Activated naive CD8-positive, alpha-beta T cell treated with anti-CD3 and anti-CD28 coated beads, Interleukin-2, amount 10 ng/mL, durations not matched to agents 7 days and 5 days (primary cell): ENCODE data around the gene LHX8. TPM values are rescaled to one million over a fixed set of nuclear protein-coding genes. Genes with fewer than 3 reads are reported as not detected.
"Not testable (repeated sequence)": the region's sequence is repeated elsewhere in the genome, so short reads cannot be mapped to it uniquely, and the experiment has no call there.

Experiments used
- ATAC-seq: fragments of 150-1000 bp; cut with Tn5 transposase; one replicate; pipeline ENCODE4 v1.10.0; 2021; ENCODE audit warnings: low read depth, moderate library complexity
- POLR2A ChIA-PET: fragments of 350-600 bp; sonication (Branson Sonifier 250); formaldehyde crosslinking; loops from one replicate; lab custom pipeline; 2021; ENCODE audit warnings: antibody characterized with exemption; lab: Charles Lee
- DNase-seq: peaks from one replicate; pipeline ENCODE4 v3.0.0; 2021
- H3K27ac Mint-ChIP-seq: one replicate; pipeline ENCODE4 v1.8.0; 2022; ENCODE audit warnings: mild to moderate bottlenecking, mixed read lengths
- H3K27me3 Mint-ChIP-seq: one replicate; pipeline ENCODE4 v1.8.0; 2022; ENCODE audit warnings: mild to moderate bottlenecking, moderate library complexity, mixed read lengths
- H3K36me3 Mint-ChIP-seq: one replicate; pipeline ENCODE4 v1.8.0; 2021; ENCODE audit warnings: mild to moderate bottlenecking, mixed read lengths
- H3K4me1 Mint-ChIP-seq: one replicate; pipeline ENCODE4 v1.8.0; 2021; ENCODE audit warnings: mixed read lengths
- H3K4me3 Mint-ChIP-seq: one replicate; pipeline ENCODE4 v1.8.0; 2022; ENCODE audit warnings: mild to moderate bottlenecking, moderate library complexity, mixed read lengths
- H3K9me3 Mint-ChIP-seq: one replicate; pipeline ENCODE4 v1.8.0; 2021; ENCODE audit warnings: mixed read lengths
- total RNA-seq, 2 experiments: library from RNA; stranded (reverse); gene quantifications; one replicate each; pipeline ENCODE4 v1.2.3, GENCODE V29; 2021

LHX8 gene
- total RNA-seq, result not detected

DNA sequence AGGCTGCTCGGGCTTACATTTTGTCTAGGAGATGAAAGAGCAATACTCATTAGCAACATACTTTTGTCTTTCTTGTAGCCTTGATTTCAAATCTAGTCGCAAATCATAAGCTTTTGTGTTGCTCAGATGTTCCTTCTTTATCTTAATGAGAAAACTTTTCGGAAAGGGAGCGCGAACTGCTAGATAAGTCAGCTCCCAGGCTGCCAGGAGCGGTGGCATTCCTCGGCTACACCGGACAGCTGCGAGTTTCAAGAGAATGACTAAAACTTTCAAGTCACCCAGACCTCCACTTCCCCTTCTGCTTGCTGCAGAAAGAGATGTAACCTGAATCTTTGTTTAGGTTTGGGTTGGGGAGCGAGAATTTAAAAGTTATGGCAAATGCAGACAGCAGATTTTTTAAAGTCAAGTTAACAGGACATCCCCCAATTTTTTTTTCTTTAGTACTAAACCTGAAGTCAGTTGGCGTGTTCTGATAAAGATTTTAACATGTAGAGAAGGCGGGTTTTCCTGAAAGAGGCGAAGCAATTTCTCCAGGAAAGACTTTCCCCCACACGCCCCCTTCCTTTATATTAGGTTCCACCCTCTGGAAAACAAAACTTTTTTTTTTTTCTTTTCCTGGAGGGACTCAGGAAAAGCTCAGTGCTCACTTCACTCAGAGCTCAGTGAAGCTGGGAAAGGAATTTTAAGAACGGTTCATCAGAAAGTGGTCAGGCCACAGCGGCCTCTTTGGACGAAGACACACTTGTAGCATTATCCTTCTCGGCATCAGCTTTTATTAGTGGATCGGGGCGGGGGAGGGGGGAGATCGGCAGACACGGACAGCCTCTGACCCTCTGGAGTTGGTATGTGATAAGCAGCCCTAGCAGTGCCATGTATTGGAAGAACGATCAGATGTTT, at the start of gene LHX8:
LHX8 (plus strand) TSS at position 639 of the 897 bp plus-strand sequence. CDS start 2,227 bp downstream, outside the sequence.
- Mint-ChIP-seq H3K27me3 (peaks cover 91% of the 10 kb centered on the region), H3K9me3 (peaks cover 3% of the 10 kb centered on the region), H3K4me1 (peaks cover 17% of the 10 kb centered on the region), H3K4me3 (peak within 1 kb of the TSS; percentile 78), H3K36me3 (peaks cover 7% of the 10 kb centered on the region), H3K27ac (peak within 1 kb of the TSS; percentile 54)
- POLR2A ChIA-PET, result no interaction called here
- ATAC-seq (no peak), DNase-seq (no peak)

DNA sequence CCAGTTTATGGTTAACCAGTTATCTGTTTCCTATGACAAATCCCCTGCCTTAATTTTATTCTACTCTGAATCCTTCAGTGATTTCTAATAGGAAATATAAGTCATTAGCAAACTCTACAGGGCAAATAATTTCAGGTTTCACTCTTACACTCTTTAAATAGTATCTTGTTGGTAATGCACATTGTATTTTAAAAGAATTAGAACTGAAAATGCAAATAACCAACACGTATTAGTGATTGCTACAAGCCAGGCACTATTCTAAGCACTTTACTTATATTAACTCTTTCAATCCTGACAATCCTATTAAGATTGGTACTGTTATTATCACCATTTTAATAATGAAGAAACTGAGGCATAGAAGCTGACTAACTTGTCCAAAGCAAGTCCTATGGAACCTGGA, 48.3 kb upstream of the LHX8 start:
- ATAC-seq (no peak), DNase-seq (no peak)
- Mint-ChIP-seq H3K27me3 (no peaks in the 10 kb centered on the region), H3K4me3 (no peak overlapping the region), H3K36me3 (no peaks in the 10 kb centered on the region), H3K4me1 (no peaks in the 10 kb centered on the region), H3K27ac (no peak overlapping the region), H3K9me3 (no peaks in the 10 kb centered on the region)
- POLR2A ChIA-PET, result no interaction called here

GRCh38 chr1:75087278-75087677, 46.9 kb upstream of the LHX8 start:
- POLR2A ChIA-PET, result no interaction called here
- peaks cover 1% of the 10 kb centered on the region for H3K9me3 Mint-ChIP-seq

DNA sequence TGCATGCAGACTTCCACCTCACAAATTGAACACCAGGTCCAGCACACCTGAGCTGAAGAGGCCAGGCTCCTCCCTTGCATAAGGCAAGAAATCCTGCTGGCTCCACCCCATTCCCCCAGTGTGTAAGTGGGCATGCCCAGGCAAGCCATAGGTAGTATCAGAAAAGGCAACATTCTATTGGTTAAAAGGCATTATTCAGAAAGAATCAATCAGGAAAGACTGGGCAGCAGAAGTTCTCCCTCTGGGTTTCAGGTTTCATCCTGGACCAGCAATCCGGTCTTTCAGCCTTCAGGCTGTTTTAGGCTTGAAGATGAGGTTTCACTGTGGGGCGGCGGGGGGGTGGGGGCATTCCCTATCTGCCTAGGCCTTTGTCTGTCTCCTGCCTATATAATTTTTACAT, 42.0 kb upstream of the LHX8 start:
- no peak for DNase-seq
- H3K27me3 Mint-ChIP-seq, result no peaks in the 10 kb centered on the region
- no peak for ATAC-seq
- POLR2A ChIA-PET, result no interaction called here
- H3K4me3 Mint-ChIP-seq, result no peak overlapping the region
- no peak overlapping the region for H3K27ac Mint-ChIP-seq
- peaks cover 1% of the 10 kb centered on the region for H3K9me3 Mint-ChIP-seq
- no peaks in the 10 kb centered on the region for H3K36me3 Mint-ChIP-seq
- H3K4me1 Mint-ChIP-seq, result no peaks in the 10 kb centered on the region

More at GRCh38 chr1:75087278-75087677, 46.9 kb upstream of the LHX8 start:
- DNase-seq (no peak), ATAC-seq (no peak)
- Mint-ChIP-seq H3K4me1 (no peaks in the 10 kb centered on the region), H3K27ac (no peak overlapping the region), H3K27me3 (no peaks in the 10 kb centered on the region), H3K4me3 (no peak overlapping the region), H3K36me3 (no peaks in the 10 kb centered on the region)

DNA sequence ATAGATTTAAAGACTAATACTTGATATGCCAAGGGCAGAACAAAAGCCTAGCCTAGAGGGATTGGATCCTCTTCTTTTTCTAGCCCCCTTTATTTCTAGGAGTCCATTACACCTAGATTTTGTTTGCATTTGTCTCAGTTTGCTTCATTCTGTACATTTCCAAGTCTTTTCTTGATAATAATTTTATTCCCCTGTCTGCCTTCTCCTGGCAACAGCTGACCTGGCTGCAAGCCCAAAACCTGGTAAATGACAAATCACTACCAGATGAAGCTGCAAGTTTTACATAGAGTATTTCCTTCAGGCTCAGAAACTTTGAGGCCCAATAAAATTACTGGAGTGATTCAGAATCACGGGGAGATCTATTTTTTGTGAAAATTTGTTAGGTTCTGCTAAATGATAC, 36.5 kb upstream of the LHX8 start:
- POLR2A ChIA-PET, result no interaction called here
- ATAC-seq, result no peak

DNA sequence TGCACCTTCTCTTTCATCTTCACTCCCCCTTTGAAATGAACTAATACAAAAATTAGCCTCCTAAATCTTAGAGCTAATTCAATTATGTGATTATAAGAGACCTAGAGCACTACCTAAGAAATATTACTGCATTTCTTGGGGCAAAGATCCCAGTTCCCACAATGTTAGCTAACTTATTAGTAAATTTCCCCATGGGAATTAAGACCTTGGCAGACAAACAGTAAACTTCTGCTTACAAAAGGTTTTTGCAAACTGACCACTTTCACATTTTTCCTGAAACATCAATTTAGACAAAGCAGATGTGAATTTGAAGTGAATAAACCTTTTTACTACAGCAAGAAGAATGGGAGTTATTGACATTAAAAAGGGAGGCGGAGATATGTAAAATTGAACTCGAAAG, 34.6 kb upstream of the LHX8 start:
- H3K27me3 Mint-ChIP-seq, result no peaks in the 10 kb centered on the region
- no peaks in the 10 kb centered on the region for H3K36me3 Mint-ChIP-seq
- POLR2A ChIA-PET, result no interaction called here
- no peaks in the 10 kb centered on the region for H3K9me3 Mint-ChIP-seq
- no peak overlapping the region for H3K4me3 Mint-ChIP-seq
- H3K27ac Mint-ChIP-seq, result no peak overlapping the region
- no peak for ATAC-seq
- no peak for DNase-seq
- no peaks in the 10 kb centered on the region for H3K4me1 Mint-ChIP-seq

More for the DNA sequence above, 36.5 kb upstream of the LHX8 start:
- Mint-ChIP-seq H3K36me3 (no peaks in the 10 kb centered on the region), H3K27ac (no peak overlapping the region), H3K4me1 (no peaks in the 10 kb centered on the region), H3K27me3 (no peaks in the 10 kb centered on the region), H3K4me3 (no peak overlapping the region), H3K9me3 (no peaks in the 10 kb centered on the region)
- no peak for DNase-seq

- Mint-ChIP-seq H3K4me1 (no peaks in the 10 kb centered on the region), H3K9me3 (no peaks in the 10 kb centered on the region), H3K36me3 (no peaks in the 10 kb centered on the region), H3K4me3 (no peak overlapping the region), H3K27ac (no peak overlapping the region), H3K27me3 (no peaks in the 10 kb centered on the region)
- DNase-seq (no peak), ATAC-seq (no peak)
- POLR2A ChIA-PET, result no interaction called here
Measured at GRCh38 chr1:75100481-75101092, 33.6 kb upstream of the LHX8 start.

DNA sequence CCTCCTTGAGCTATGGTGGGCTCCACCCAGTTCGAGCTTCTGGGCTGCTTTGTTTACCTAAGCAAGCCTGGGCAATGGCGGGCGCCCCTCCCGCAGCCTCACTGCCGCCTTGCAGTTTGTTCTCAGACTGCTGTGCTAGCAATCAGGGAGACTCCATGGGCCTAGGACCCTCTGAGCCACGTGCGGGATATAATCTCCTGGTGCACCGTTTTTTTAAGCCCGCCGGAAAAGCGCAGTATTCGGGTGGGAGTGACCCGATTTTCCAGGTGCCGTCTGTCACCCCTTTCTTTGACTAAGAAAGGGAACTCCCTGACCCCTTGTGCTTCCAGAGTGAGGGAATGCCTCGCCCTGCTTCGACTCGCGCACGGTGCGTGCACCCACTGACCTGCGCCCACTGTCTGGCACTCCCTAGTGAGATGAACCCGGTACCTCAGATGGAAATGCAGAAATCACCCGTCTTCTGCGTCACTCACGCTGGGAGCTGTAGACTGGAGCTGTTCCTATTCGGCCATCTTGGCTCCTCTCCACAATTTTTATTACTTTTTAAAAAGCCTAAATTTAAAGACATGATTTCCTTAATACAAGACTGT, 21.7 kb upstream of the LHX8 start:
- not testable (repeated sequence) for H3K27me3 Mint-ChIP-seq

DNA sequence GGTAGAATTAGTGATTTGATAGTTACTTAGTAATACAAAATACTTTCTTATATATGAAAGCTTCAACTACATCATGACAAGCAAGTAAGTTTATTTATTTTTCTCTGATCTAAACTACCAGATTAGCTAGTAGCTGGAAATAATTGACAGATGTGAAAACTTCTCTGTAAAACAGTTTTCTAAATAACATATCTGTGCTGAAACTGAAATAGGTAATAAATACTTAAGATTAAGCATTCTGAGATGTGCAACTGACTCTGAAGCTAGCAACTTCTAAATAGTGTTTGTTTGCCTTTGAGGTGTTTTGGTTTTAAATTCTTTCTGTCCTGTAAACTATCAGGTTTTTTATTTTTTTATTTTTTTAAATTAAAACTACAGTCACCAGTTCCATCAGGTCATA, 18.5 kb upstream of the LHX8 start:
- Mint-ChIP-seq H3K27me3 (no peaks in the 10 kb centered on the region), H3K36me3 (no peaks in the 10 kb centered on the region), H3K9me3 (peaks cover 2% of the 10 kb centered on the region), H3K27ac (no peak overlapping the region), H3K4me1 (no peaks in the 10 kb centered on the region), H3K4me3 (no peak overlapping the region)
- POLR2A ChIA-PET, result no interaction called here
- DNase-seq, result no peak
- ATAC-seq, result no peak

More for the DNA sequence above, 21.7 kb upstream of the LHX8 start:
- POLR2A ChIA-PET, ATAC-seq, H3K27ac Mint-ChIP-seq, DNase-seq, H3K4me3 Mint-ChIP-seq, H3K4me1 Mint-ChIP-seq, H3K36me3 Mint-ChIP-seq, H3K9me3 Mint-ChIP-seq: not testable (repeated sequence)

DNA sequence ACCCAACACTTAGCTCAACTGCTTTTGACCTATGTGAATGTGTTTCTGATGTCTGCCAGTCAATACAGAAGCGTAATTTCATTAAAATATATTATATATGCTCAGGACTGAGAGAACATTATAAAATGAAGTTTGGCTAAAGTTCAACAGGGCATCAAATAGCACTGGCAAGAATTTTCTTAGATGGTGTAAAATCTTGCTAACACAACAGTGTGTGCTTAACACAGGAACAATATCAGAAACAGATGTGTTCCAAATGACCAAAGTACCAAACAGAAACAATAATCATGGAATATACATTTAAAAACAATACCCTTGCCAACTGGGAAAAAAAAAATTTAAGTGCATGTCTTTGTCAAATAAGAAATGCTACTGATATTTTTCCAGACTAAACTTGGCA, 10.4 kb upstream of the LHX8 start:
- ATAC-seq (no peak), DNase-seq (no peak)
- Mint-ChIP-seq H3K27ac (no peak overlapping the region), H3K9me3 (peaks cover 11% of the 10 kb centered on the region), H3K4me3 (no peak overlapping the region), H3K27me3 (peaks cover 32% of the 10 kb centered on the region), H3K4me1 (peaks cover 8% of the 10 kb centered on the region), H3K36me3 (peaks cover 1% of the 10 kb centered on the region)
- POLR2A ChIA-PET, result no interaction called here

DNA sequence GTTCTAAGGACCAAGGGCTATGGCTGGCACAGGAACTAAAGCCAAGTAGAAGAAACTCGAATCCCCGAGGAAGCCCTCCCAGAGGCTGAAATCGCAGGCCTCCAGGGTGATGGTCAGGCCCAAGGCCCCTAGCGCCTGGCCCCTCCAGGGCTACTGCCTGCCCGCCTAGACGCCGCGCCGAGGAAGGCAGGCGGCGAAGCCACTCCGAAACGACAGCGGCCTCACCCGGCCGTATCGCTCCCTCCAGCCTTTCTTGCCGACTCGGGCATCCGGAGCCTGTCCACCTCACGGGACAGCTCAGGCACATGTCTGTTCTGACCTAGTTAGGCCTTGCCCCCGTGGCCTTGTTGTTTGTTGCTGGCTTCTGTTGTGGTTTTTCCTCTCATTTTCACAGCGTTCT, 9.7 kb upstream of the LHX8 start:
- ATAC-seq, result no peak
- Mint-ChIP-seq H3K27ac (no peak overlapping the region), H3K4me3 (no peak overlapping the region), H3K27me3 (peaks cover 39% of the 10 kb centered on the region), H3K4me1 (peaks cover 8% of the 10 kb centered on the region), H3K36me3 (peaks cover 1% of the 10 kb centered on the region), H3K9me3 (peaks cover 13% of the 10 kb centered on the region)
- DNase-seq, result no peak
- POLR2A ChIA-PET, result no interaction called here

DNA sequence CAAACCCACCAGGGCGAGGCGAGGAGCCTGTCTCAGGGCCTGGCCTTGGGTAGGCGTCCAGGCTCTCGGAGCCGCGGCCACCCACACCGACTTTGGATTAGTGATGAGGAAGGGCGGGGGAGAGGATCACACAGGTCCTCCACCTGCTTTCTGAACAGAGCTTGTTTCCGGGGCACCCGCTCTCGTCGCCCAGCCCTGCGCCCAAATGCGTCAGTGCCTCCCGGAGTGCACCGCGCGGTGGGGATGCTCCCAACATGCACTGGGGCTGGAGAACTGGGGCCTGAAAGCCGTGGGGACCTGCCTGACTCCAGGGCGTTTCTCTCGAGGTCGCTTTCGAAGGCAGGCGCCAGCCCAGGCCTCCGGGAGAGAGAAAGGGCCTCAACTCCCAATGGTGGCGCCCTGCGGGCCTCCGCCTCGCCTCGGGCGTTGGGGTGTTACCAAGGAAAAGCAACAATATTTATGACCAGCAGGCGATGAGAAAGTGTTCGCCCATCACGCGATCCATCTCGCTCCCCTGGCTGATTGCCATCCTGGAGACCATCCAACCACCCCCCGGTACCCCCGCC, 8.9 kb upstream of the LHX8 start:
- Mint-ChIP-seq H3K9me3 (peaks cover 13% of the 10 kb centered on the region), H3K4me1 (peaks cover 8% of the 10 kb centered on the region), H3K4me3 (no peak overlapping the region), H3K27me3 (peaks cover 47% of the 10 kb centered on the region), H3K27ac (no peak overlapping the region), H3K36me3 (peaks cover 1% of the 10 kb centered on the region)
- POLR2A ChIA-PET, result no interaction called here
- peak; percentile 15 for DNase-seq
- no peak for ATAC-seq

- ATAC-seq, result no peak
- Mint-ChIP-seq H3K4me1 (peaks cover 9% of the 10 kb centered on the region), H3K4me3 (no peak overlapping the region), H3K27ac (no peak overlapping the region), H3K36me3 (peaks cover 1% of the 10 kb centered on the region), H3K27me3 (peaks cover 61% of the 10 kb centered on the region), H3K9me3 (peaks cover 13% of the 10 kb centered on the region)
- DNase-seq, result no peak
- POLR2A ChIA-PET, result no interaction called here
Measured at GRCh38 chr1:75126611-75127101, 7.5 kb upstream of the LHX8 start.
